ENCODE results near the gene ZBTB26.

Gene ZBTB26

GRCh38 chr9:122931226-122932121, at the start of gene ZBTB26:
Gene ZBTB26, minus strand, starts transcription at chr9:122931512. Its CDS starts 11,578 bp downstream, at chr9:122919934.
- peak; percentile 80 for DNase-seq

- no peak for DNase-seq
Measured at GRCh38 chr9:122978601-122979000, 47.3 kb upstream of the ZBTB26 start.

- DNase-seq: no peak
Measured at GRCh38 chr9:122975196-122975595, 43.9 kb upstream of the ZBTB26 start.

GRCh38 chr9:122961139-122961538, 29.8 kb upstream of the ZBTB26 start:
- no peak for DNase-seq

- DNase-seq: no peak
Measured at GRCh38 chr9:122955961-122956360, 24.6 kb upstream of the ZBTB26 start.

GRCh38 chr9:122954253-122954691, 23.0 kb upstream of the ZBTB26 start:
- DNase-seq: no peak

GRCh38 chr9:122951056-122951455, 19.7 kb upstream of the ZBTB26 start:
- no peak for DNase-seq

GRCh38 chr9:122950263-122950662, 19.0 kb upstream of the ZBTB26 start:
- DNase-seq: no peak

- no peak for DNase-seq
Measured at GRCh38 chr9:122949696-122950095, 18.4 kb upstream of the ZBTB26 start.

- DNase-seq: no peak
Measured at GRCh38 chr9:122948313-122948712, 17.0 kb upstream of the ZBTB26 start.

- DNase-seq: no peak
Measured at GRCh38 chr9:122946461-122947005, 15.2 kb upstream of the ZBTB26 start.

- no peak for DNase-seq
Measured at GRCh38 chr9:122944960-122945888, 13.9 kb upstream of the ZBTB26 start.

GRCh38 chr9:122941582-122942234, 10.4 kb upstream of the ZBTB26 start:
- no peak for DNase-seq

- DNase-seq: peak; percentile 91
Measured at GRCh38 chr9:122940749-122941581, 9.7 kb upstream of the ZBTB26 start, which contains the start of gene RABGAP1. Gene RABGAP1, plus strand, starts transcription at chr9:122941020. Its CDS starts 16,040 bp downstream, at chr9:122957060.

GRCh38 chr9:122940454-122940748, 9.1 kb upstream of the ZBTB26 start:
- no peak for DNase-seq

GRCh38 chr9:122939601-122940000, 8.3 kb upstream of the ZBTB26 start:
- DNase-seq: no peak

GRCh38 chr9:122936883-122937282, 5.6 kb upstream of the ZBTB26 start:
- no peak for DNase-seq

- no peak for DNase-seq
Measured at GRCh38 chr9:122936464-122936863, 5.2 kb upstream of the ZBTB26 start.

- DNase-seq: no peak
Measured at GRCh38 chr9:122930541-122931225, 629 bp downstream of the ZBTB26 start.

GRCh38 chr9:122929796-122930354, 1.4 kb downstream of the ZBTB26 start:
- DNase-seq: no peak

GRCh38 chr9:122923947-122924346, 7.4 kb downstream of the ZBTB26 start:
- no peak for DNase-seq

Measured in NCI-H2227 treated with DMSO at 0.1 percent for 48 hours (cell line).